ENCODE data around the gene SEPTIN12. TPM values are rescaled to one million over a fixed set of nuclear protein-coding genes. Genes with fewer than 3 reads are reported as not detected.

Gene SEPTIN12
- polyA plus RNA-seq, 1 donor (not counting 4 experiments of a cell fraction or from before 2014, with no cell fraction given): not detected

DNA sequence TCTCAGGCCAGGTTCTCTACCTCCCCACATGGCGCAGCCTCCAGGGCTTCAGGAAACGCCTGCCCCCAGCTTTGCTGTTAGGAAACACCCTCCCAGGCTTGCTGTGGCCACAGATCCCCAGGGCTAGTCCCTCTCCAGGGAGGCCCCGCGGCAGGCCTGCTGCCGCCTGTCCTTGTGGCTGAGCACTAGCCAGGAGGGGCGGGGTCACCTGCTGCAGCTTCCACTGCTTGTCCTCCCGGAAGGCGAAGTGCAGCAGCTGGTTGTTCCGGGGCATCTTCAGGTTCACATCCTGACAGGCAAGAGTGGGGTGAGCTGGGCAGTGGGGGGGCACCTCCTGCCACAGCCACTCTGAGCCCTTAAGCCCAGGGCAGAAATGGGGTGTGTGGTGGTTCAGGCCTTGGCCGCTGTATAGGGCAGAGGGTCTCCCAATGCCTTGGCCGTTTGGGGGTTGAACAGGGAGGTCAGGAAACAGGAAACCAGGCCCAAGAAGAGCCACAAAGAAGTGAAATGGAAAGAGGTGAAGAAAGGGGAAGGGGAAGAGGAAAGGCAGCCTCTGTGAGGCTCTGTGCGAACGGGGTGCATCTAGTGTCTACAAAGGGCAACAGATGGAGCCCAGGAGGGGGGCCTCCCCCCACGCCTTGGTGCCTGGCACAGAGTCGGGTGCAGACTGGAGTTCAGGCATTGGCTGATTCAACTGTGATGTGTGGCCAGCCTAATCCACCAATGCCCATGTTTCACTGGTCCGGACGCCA is 12.3 kb upstream of the SEPTIN12 start:
- Histone ChIP-seq H3K9me3 (ENCODE audit: control insufficient read depth, low read depth, low read length) (no peaks in the 10 kb centered on the region), H4K20me1 (ENCODE audit: control insufficient read depth, extremely low read depth, insufficient read depth, low read length) (no peaks in the 10 kb centered on the region), H3K36me3 (ENCODE audit: control insufficient read depth in 2 of 2, extremely low read depth in 1 of 2, insufficient read depth in 2 of 2, low read length in 2 of 2) (peaks cover 3 to 12% of the 10 kb centered on the region in 2 experiments), H3K4me3 (ENCODE audit: control insufficient read depth in 2 of 3, extremely low read depth in 1 of 3, insufficient read depth in 2 of 3, low read depth in 1 of 3, low read length in 3 of 3) (no peak overlapping the region), H3K4me2 (ENCODE audit: control insufficient read depth, extremely low read depth, insufficient read depth, low read depth, low read length) (peak overlapping the region; percentile 16), H3K9me1 (ENCODE audit: control insufficient read depth, extremely low read depth, insufficient read depth, low read length) (no peaks in the 10 kb centered on the region), H2AFZ (ENCODE audit: control insufficient read depth, low read length) (peak overlapping the region; percentile 19), H3K27me3 (ENCODE audit: control insufficient read depth, extremely low read depth, insufficient read depth, low read length) (no peaks in the 10 kb centered on the region), H3K27ac (ENCODE audit: control insufficient read depth, insufficient read depth, low read length) (no peak overlapping the region), H3K4me1 (ENCODE audit: control insufficient read depth, extremely low read depth, insufficient read depth, low read length) (peaks cover 25% of the 10 kb centered on the region), H3K79me2 (ENCODE audit: control insufficient read depth, insufficient read depth, low read length) (no peaks in the 10 kb centered on the region), H3K9ac (ENCODE audit: control insufficient read depth, extremely low read depth, insufficient read depth, low read length) (no peak overlapping the region)
- no peak for DNase-seq (ENCODE audit: low read depth, low spot score)
- FAIRE-seq: peak; percentile 61
- dilution Hi-C loops (cut with MboI; ENCODE audit: extremely low pct_ligation_motif_present, low sequenced_read_pairs): no loop called here
- TF ChIP-seq, protein P1, sequence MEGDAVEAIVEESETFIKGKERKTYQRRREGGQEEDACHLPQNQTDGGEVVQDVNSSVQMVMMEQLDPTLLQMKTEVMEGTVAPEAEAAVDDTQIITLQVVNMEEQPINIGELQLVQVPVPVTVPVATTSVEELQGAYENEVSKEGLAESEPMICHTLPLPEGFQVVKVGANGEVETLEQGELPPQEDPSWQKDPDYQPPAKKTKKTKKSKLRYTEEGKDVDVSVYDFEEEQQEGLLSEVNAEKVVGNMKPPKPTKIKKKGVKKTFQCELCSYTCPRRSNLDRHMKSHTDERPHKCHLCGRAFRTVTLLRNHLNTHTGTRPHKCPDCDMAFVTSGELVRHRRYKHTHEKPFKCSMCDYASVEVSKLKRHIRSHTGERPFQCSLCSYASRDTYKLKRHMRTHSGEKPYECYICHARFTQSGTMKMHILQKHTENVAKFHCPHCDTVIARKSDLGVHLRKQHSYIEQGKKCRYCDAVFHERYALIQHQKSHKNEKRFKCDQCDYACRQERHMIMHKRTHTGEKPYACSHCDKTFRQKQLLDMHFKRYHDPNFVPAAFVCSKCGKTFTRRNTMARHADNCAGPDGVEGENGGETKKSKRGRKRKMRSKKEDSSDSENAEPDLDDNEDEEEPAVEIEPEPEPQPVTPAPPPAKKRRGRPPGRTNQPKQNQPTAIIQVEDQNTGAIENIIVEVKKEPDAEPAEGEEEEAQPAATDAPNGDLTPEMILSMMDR (optimal IDR thresholded peaks at IDR 0.05 in 1 of 3, IDR thresholded peaks at IDR 0.05 in 1 of 3, conservative IDR thresholded peaks at IDR 0.05 in 1 of 3; ENCODE audit: extremely low read depth in 1 of 3, insufficient read depth in 2 of 3, low read length in 3 of 3): no peak
- no peak for TF ChIP-seq EZH2 (IDR thresholded peaks at IDR 0.05; ENCODE audit: low read length)

DNA sequence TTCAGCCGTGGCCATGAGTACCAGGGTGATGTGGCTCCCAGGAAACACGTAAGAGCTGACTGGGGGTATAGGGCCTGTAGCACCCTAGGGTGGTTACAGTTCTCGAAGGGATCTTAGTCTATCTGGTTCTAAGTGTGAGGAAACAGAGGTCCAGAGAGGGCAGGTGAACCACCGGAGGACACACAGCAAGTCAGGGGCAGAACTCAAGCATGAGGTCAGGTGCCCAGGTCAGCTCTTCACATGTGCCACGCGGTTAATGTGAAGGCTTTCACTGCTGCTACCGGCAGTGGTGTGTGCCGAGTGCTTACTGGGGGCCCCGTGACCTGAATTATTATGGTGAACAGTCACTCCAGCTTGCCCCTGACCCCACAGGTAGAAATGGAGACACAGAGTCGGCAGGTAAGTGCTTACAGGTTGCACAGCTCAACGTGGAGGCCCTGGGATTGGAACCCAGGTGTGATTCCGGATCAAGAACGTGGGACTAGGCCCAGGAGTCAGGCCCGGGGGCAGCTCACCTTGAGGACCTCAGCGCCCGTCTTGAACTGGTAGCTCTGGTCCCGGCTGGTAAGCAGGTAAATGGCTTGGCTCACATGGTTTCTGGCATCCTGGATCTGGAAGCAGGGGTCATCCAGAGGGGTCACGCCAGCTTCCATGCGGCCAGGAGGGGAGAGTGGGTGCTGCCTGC is 11.2 kb upstream of the SEPTIN12 start:
- H3K36me3 ChIP-seq (ENCODE audit: control insufficient read depth in 2 of 2, extremely low read depth in 1 of 2, insufficient read depth in 2 of 2, low read length in 2 of 2): peaks cover 0 to 9% of the 10 kb centered on the region in 2 experiments
- dilution Hi-C loops (cut with MboI; ENCODE audit: extremely low pct_ligation_motif_present, low sequenced_read_pairs): no loop called here
- no peak overlapping the region for H3K27ac ChIP-seq (ENCODE audit: control insufficient read depth, insufficient read depth, low read length)
- TF ChIP-seq EZH2 (IDR thresholded peaks at IDR 0.05; ENCODE audit: low read length): no peak
- TF ChIP-seq, protein P1 (optimal IDR thresholded peaks at IDR 0.05 in 1 of 3, IDR thresholded peaks at IDR 0.05 in 1 of 3, conservative IDR thresholded peaks at IDR 0.05 in 1 of 3; ENCODE audit: extremely low read depth in 1 of 3, insufficient read depth in 2 of 3, low read length in 3 of 3): no peak
- no peaks in the 10 kb centered on the region for H3K79me2 ChIP-seq (ENCODE audit: control insufficient read depth, insufficient read depth, low read length)
- no peaks in the 10 kb centered on the region for H4K20me1 ChIP-seq (ENCODE audit: control insufficient read depth, extremely low read depth, insufficient read depth, low read length)
- no peak for DNase-seq (ENCODE audit: low read depth, low spot score)
- no peaks in the 10 kb centered on the region for H3K9me3 ChIP-seq (ENCODE audit: control insufficient read depth, low read depth, low read length)
- H3K4me3 ChIP-seq (ENCODE audit: control insufficient read depth in 2 of 3, extremely low read depth in 1 of 3, insufficient read depth in 2 of 3, low read depth in 1 of 3, low read length in 3 of 3): no peak overlapping the region
- FAIRE-seq: no peak
- H3K4me2 ChIP-seq (ENCODE audit: control insufficient read depth, extremely low read depth, insufficient read depth, low read depth, low read length): no peak overlapping the region
- H3K4me1 ChIP-seq (ENCODE audit: control insufficient read depth, extremely low read depth, insufficient read depth, low read length): peaks cover 25% of the 10 kb centered on the region
- no peaks in the 10 kb centered on the region for H3K27me3 ChIP-seq (ENCODE audit: control insufficient read depth, extremely low read depth, insufficient read depth, low read length)
- no peaks in the 10 kb centered on the region for H3K9me1 ChIP-seq (ENCODE audit: control insufficient read depth, extremely low read depth, insufficient read depth, low read length)
- no peak overlapping the region for H2AFZ ChIP-seq (ENCODE audit: control insufficient read depth, low read length)
- H3K9ac ChIP-seq (ENCODE audit: control insufficient read depth, extremely low read depth, insufficient read depth, low read length): no peak overlapping the region

All from keratinocyte (primary cell).